HepG2 (cell line): ENCODE data around the gene OPRD1. TPM values are rescaled to one million over a fixed set of nuclear protein-coding genes. Genes with fewer than 3 reads are reported as not detected.

Experiments used
- CBX1 ChIP-seq: IDR thresholded peaks from one replicate; pipeline ENCODE4 v1.6.1; 2016; ENCODE audit warnings: antibody characterized with exemption, low read depth
- CTCF ChIP-seq: sonication (generic); formaldehyde crosslinking; IDR thresholded peaks from 2 replicates; pipeline ENCODE4 v1.5.0; 2020; ENCODE audit warnings: mild to moderate bottlenecking, missing genetic modification reagents, moderate library complexity
- GABPA ChIP-seq, 2 experiments: IDR thresholded peaks; 2 replicates each; pipeline ENCODE4 v1.6.1; 2011 to 2016; ENCODE audit warnings: low read depth in 2 of 2, low read length in 1 of 2, missing biosample characterization in 1 of 2, missing genetic modification characterization in 1 of 2
- HNF4G ChIP-seq, 2 experiments: sonication (generic) in 1 of 2; formaldehyde crosslinking in 1 of 2; IDR thresholded peaks; 2 replicates each; pipeline versions ENCODE4 v1.4.0 to v1.6.1; 2011 to 2020; ENCODE audit warnings: borderline replicate concordance in 2 of 2, low read depth in 2 of 2, mild to moderate bottlenecking in 2 of 2, low read length in 1 of 2, missing genetic modification reagents in 1 of 2, moderate library complexity in 1 of 2
- ISX ChIP-seq: sonication (generic); formaldehyde crosslinking; conservative IDR thresholded peaks from 2 replicates; pipeline ENCODE4 v1.5.0; 2020; ENCODE audit warnings: missing genetic modification reagents
- KDM2A ChIP-seq: sonication (generic); formaldehyde crosslinking; IDR thresholded peaks from 2 replicates; pipeline ENCODE4 v1.4.0; 2020; ENCODE audit warnings: low read depth, missing genetic modification reagents, borderline replicate concordance
- MYPOP ChIP-seq: sonication (generic); formaldehyde crosslinking; IDR thresholded peaks from 2 replicates; pipeline ENCODE4 v1.8.1; 2023; ENCODE audit warnings: mild to moderate bottlenecking, moderate library complexity, missing genetic modification reagents
- PHF21A ChIP-seq: sonication (generic); formaldehyde crosslinking; IDR thresholded peaks from 2 replicates; pipeline ENCODE4 v1.5.0; 2020; ENCODE audit warnings: mild to moderate bottlenecking, missing genetic modification reagents
- POLR2G ChIP-seq: fragments of 200-400 bp; formaldehyde crosslinking; IDR thresholded peaks from 2 replicates; pipeline ENCODE4 v1.6.1; 2018; ENCODE audit warnings: mild to moderate bottlenecking, low read depth, low read length, moderate library complexity
- PRMT3 ChIP-seq: sonication (generic); formaldehyde crosslinking; IDR thresholded peaks from 2 replicates; pipeline ENCODE4 v1.8.1; 2022; ENCODE audit warnings: low read depth, mild to moderate bottlenecking, moderate library complexity, missing genetic modification reagents, borderline replicate concordance
- RAD21 ChIP-seq: fragments of 450-650 bp; formaldehyde crosslinking; IDR thresholded peaks from 2 replicates; pipeline ENCODE4 v1.5.0; 2020; ENCODE audit warnings: mild to moderate bottlenecking
- SALL2 ChIP-seq: sonication (generic); formaldehyde crosslinking; IDR thresholded peaks from 2 replicates; pipeline ENCODE4 v1.8.1; 2023; ENCODE audit warnings: mild to moderate bottlenecking, missing genetic modification reagents, inconsistent platforms
- TFAP4 ChIP-seq: sonication (generic); IDR thresholded peaks from 2 replicates; pipeline ENCODE4 v1.6.1; 2016; ENCODE audit warnings: low read depth, borderline replicate concordance
- ZFY ChIP-seq: sonication (generic); formaldehyde crosslinking; IDR thresholded peaks from 2 replicates; pipeline ENCODE4 v1.4.0; 2020; ENCODE audit warnings: missing genetic modification reagents
- ZNF12 ChIP-seq: sonication (generic); formaldehyde crosslinking; IDR thresholded peaks from 2 replicates; pipeline ENCODE4 v1.5.0; 2020; ENCODE audit warnings: missing genetic modification reagents
- ZNF264 ChIP-seq: sonication (generic); formaldehyde crosslinking; IDR thresholded peaks from 2 replicates; pipeline ENCODE4 v1.4.0; 2020; ENCODE audit warnings: missing genetic modification reagents
- ZNF670 ChIP-seq: sonication (generic); formaldehyde crosslinking; IDR thresholded peaks from 2 replicates; pipeline ENCODE4 v1.8.0; 2022; ENCODE audit warnings: mild to moderate bottlenecking, missing genetic modification reagents, borderline replicate concordance
- ZNF777 ChIP-seq: sonication (generic); formaldehyde crosslinking; IDR thresholded peaks from 2 replicates; pipeline ENCODE4 v1.4.0; 2020; ENCODE audit warnings: missing genetic modification reagents
- polyA plus RNA-seq, 8 experiments: library from polyadenylated mRNA; depleted of rRNA in 3 of 8; stranded (reverse) in 7 of 8; unstranded in 1 of 8; fragments of >200 nt; fragmentation: Illumina TruSeq in 4 of 8; extraction: Trizol in 4 of 8; gene quantifications; 2 replicates each; pipeline versions ENCODE4 v1.2.1 to v1.2.3, GENCODE V29; 2011 to 2016; ENCODE audit warnings: low read depth in 4 of 8, missing spikeins in 1 of 8, mixed read lengths in 1 of 8; ENCODE audit not compliant: insufficient read depth in 1 of 8
- total RNA-seq, 5 experiments: library from RNA; depleted of rRNA; stranded (reverse); fragments of >200 nt; fragmentation: Illumina TruSeq; extraction: Trizol; gene quantifications; 2 replicates each; pipeline ENCODE4 v1.2.3, GENCODE V29; 2016; ENCODE audit warnings: low read depth in 1 of 5
- TF ChIP-seq, protein P1 (sequence below): sonication (generic); formaldehyde crosslinking; IDR thresholded peaks from 2 replicates; pipeline ENCODE4 v1.4.0; 2020; ENCODE audit warnings: missing genetic modification reagents
- TF ChIP-seq, protein P2 (sequence below): sonication (generic); formaldehyde crosslinking; IDR thresholded peaks from 2 replicates; pipeline ENCODE4 v1.8.0; 2023; ENCODE audit warnings: mild to moderate bottlenecking, missing genetic modification reagents
- TF ChIP-seq, protein P3 (sequence below): sonication (generic); formaldehyde crosslinking; IDR thresholded peaks from 2 replicates; pipeline ENCODE4 v1.8.1; 2023; ENCODE audit warnings: mild to moderate bottlenecking, missing genetic modification reagents

OPRD1 gene
- total and polyA plus RNA-seq, 2 of the 13 experiments (the other 11 are each of a cell fraction or from before 2014, with no cell fraction given) = 0.02 to 0.03 TPM

DNA sequence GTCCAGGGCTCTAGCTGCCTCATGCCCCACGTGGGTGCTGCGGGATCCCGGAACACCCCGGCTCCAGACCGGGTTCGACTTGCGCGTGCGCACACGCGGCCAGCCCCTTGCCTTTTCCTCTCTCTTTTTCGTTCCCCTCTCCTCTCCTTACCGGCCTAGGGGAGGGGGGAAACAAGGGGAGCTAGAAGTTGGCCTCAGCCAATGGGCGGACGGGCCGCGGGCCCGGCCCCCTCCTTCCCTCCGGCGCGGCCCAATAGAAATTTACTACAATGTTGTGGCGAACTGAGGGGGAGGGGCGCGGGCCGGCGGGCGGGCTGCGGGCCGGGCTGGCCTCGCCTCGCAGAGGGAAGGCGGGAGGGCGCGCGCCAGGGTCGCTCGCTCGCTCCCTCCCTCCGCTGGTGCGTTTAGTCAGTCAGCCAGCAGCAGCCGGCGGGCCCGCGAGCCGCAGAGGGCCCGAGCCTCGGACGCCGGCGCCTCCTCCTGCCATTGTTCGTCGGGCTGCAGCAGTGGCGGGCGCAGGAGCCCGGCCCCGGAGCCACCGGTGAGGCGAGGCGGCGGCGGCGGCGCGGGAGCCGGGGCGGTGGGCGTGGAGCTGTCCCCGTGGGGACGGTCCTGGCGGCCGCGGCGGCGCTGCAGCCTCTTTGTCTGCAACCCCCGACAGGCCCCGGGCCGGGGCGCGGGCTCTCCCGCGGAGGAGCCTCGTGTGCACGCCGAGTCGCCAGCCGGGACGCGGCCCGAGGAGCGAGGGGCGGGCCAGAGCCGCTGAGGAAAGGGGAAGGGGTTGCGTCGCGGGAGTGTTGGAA, 102.5 kb downstream of the OPRD1 start, which contains the start of gene EPB41 (continued):
- TF ChIP-seq GABPA (IDR thresholded peaks at IDR 0.05; ENCODE audit: low read depth, low read length) (no peak), GABPA (CRISPR knock-in tag; IDR thresholded peaks at IDR 0.05; ENCODE audit: low read depth) (0 out of 2 replicates have a peak, but pooled peaks have one; percentile 15), KDM2A (peak; percentile 31; the same call in 1 of the 2 replicates), ZNF12 (CRISPR knock-in tag) (no peak), ZNF264 (CRISPR knock-in tag) (0 out of 2 replicates have a peak, but pooled peaks have one; percentile 11), POLR2G (peak; percentile 64), PRMT3 (CRISPR knock-in tag) (no peak), ISX (CRISPR knock-in tag) (no peak), ZNF670 (CRISPR knock-in tag) (no peak), MYPOP (CRISPR knock-in tag) (no peak), ZFY (CRISPR knock-in tag) (peak; percentile 75), RAD21 (CRISPR knock-in tag) (peak; percentile 35), ZNF777 (peak; percentile 91), CBX1 (no peak), SALL2 (no peak), TFAP4 (no peak), PHF21A (peak; percentile 73), CTCF (CRISPR knock-in tag) (0 out of 2 replicates have a peak, but pooled peaks have one; percentile 3), HNF4G (IDR thresholded peaks at IDR 0.05; ENCODE audit: borderline replicate concordance, low read depth, low read length) (peak; percentile 11; the same call in 1 of the 2 replicates), HNF4G (CRISPR knock-in tag; IDR thresholded peaks at IDR 0.05; ENCODE audit: borderline replicate concordance, low read depth) (no peak)
- TF ChIP-seq, protein P1, sequence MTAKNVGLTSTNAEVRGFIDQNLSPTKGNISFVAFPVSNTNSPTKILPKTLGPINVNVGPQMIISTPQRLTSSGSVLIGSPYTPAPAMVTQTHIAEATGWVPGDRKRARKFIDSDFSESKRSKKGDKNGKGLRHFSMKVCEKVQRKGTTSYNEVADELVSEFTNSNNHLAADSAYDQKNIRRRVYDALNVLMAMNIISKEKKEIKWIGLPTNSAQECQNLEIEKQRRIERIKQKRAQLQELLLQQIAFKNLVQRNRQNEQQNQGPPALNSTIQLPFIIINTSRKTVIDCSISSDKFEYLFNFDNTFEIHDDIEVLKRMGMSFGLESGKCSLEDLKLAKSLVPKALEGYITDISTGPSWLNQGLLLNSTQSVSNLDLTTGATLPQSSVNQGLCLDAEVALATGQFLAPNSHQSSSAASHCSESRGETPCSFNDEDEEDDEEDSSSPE (CRISPR knock-in tag) = peak; percentile 59; the same call in 1 of the 2 replicates
- TF ChIP-seq, protein P2, sequence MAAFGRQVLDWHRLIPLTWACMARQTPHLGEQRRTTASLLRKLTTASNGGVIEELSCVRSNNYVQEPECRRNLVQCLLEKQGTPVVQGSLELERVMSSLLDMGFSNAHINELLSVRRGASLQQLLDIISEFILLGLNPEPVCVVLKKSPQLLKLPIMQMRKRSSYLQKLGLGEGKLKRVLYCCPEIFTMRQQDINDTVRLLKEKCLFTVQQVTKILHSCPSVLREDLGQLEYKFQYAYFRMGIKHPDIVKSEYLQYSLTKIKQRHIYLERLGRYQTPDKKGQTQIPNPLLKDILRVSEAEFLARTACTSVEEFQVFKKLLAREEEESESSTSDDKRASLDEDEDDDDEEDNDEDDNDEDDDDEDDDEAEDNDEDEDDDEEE (CRISPR knock-in tag) = 0 out of 2 replicates have a peak, but pooled peaks have one; percentile 77
- TF ChIP-seq, protein P3, sequence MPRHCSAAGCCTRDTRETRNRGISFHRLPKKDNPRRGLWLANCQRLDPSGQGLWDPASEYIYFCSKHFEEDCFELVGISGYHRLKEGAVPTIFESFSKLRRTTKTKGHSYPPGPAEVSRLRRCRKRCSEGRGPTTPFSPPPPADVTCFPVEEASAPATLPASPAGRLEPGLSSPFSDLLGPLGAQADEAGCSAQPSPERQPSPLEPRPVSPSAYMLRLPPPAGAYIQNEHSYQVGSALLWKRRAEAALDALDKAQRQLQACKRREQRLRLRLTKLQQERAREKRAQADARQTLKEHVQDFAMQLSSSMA (CRISPR knock-in tag) = 0 out of 2 replicates have a peak, but pooled peaks have one; percentile 24
